Large intestine (tissue), 3 donors: ENCODE data around the gene WDR12. TPM values are rescaled to one million over a fixed set of nuclear protein-coding genes. Genes with fewer than 3 reads are reported as not detected.
"Not testable (repeated sequence)": the region's sequence is repeated elsewhere in the genome, so short reads cannot be mapped to it uniquely, and the experiment has no call there.

Experiments
- DNase-seq, 2 donors: peaks; one replicate each; pipeline versions ENCODE4 v3.0.0 to v3.0.0-alpha.2; 2013
- H3K27ac ChIP-seq: one replicate; pipeline ENCODE4 v1.5.1; 2013; ENCODE audit warnings: low read length
- H3K27me3 ChIP-seq: 2 replicates; pipeline ENCODE4 v1.6.1; 2013; ENCODE audit warnings: low read length; ENCODE audit not compliant: control insufficient read depth, insufficient read depth
- H3K36me3 ChIP-seq: 2 replicates; pipeline ENCODE4 v1.6.1; 2013; ENCODE audit warnings: low read length; ENCODE audit not compliant: control insufficient read depth, insufficient read depth
- H3K4me1 ChIP-seq: one replicate; pipeline ENCODE4 v1.6.1; 2013; ENCODE audit warnings: low read length; ENCODE audit not compliant: control insufficient read depth, insufficient read depth
- H3K4me3 ChIP-seq: one replicate; pipeline ENCODE4 v1.5.1; 2013; ENCODE audit warnings: low read length
- H3K9me3 ChIP-seq: one replicate; pipeline ENCODE4 v1.6.1; 2013; ENCODE audit warnings: mild to moderate bottlenecking, low read depth, low read length, moderate library complexity; ENCODE audit not compliant: control insufficient read depth
- WGBS: methylation state at CpG from one replicate; pipeline ENCODE4 v1.1.5; 2013; ENCODE audit warnings: low lambda C conversion rate; ENCODE audit not compliant: insufficient coverage; 5-methylcytosine and 5-hydroxymethylcytosine counted together
- polyA plus RNA-seq: library from polyadenylated mRNA; unstranded; fragments of 120-200 nt; gene quantifications from one replicate; pipeline ENCODE4 v1.2.1, GENCODE V29; 2013

The WDR12 gene
- polyA plus RNA-seq, 1 donor: 90.8 TPM

DNA sequence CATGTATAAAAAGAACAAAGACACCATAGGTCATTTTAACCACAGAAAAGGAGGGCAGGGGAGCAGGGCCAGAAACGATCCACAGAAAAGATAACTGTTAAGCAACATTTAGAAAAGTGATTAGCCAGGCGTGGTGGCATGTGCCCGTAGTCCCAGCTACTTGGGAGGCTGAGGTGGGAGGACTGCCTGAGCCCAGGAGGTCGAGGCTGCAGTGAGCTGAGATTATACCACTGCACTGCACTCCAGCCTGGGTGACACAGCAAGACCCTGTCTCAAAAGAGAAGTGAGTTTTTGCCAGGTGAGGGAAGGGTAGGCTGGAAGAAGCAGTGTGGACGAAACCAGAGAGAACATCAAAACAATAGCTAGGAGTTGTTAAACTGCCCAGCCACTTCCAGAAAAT, 3.3 kb downstream of the WDR12 start:
- Histone ChIP-seq H3K4me1 (no peaks in the 10 kb centered on the region), H3K9me3 (peaks cover 6% of the 10 kb centered on the region), H3K27me3 (no peaks in the 10 kb centered on the region), H3K4me3 (no peak overlapping the region), H3K27ac (no peak overlapping the region), H3K36me3 (peaks cover 11% of the 10 kb centered on the region)
- no peak for DNase-seq
- WGBS: 100% methylated on average over 1 of the region's 5 CpGs

DNA sequence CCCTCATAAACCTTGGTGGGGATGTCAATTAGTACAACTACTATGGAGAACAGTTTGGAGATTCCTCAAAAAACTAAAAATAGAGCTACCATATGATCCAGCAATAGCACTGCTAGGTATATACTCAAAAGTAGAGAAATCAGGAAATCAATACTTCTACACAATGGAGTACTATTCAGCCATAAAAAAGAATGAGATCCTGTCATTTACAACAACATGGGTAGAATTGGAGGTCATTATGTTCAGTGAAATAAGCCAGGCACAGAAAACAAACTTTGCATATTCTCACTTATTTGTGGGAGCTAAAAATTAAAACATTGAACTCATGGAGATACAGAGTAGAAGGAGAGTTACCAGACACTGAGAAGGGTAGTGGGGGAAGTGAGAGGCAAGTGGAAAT, 6.0 kb downstream of the WDR12 start:
- H3K9me3 ChIP-seq, H3K4me1 ChIP-seq, H3K4me3 ChIP-seq, DNase-seq, H3K27me3 ChIP-seq, H3K27ac ChIP-seq: not testable (repeated sequence)
- H3K36me3 ChIP-seq: peaks cover 15% of the 10 kb centered on the region

DNA sequence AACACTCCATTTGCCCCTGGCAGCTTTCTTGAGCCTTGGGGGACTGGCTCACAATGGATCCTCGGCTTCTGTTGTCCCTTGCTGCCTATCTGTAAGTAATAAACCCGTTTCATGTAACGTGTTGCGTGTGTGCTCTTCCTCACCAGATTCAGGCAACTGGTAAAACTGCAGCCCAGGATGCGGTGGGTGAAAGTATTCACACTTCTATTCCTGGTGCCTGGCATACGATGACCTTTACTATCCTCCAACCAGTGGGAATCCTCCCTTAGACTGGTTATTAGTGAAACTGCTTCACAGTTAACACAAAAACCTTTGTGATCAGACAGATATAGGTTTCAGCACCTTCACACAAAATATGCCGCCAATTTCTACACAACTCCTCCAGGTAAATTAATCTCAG, 26.3 kb downstream of the WDR12 start:
- WGBS: no CpG with 5 or more reads among the region's 7 CpGs
- H3K9me3 ChIP-seq: no peaks in the 10 kb centered on the region
- no peak overlapping the region for H3K4me3 ChIP-seq
- H3K4me1 ChIP-seq: no peaks in the 10 kb centered on the region
- peaks cover 54% of the 10 kb centered on the region for H3K36me3 ChIP-seq
- H3K27me3 ChIP-seq: no peaks in the 10 kb centered on the region
- DNase-seq: no peak
- no peak overlapping the region for H3K27ac ChIP-seq

DNA sequence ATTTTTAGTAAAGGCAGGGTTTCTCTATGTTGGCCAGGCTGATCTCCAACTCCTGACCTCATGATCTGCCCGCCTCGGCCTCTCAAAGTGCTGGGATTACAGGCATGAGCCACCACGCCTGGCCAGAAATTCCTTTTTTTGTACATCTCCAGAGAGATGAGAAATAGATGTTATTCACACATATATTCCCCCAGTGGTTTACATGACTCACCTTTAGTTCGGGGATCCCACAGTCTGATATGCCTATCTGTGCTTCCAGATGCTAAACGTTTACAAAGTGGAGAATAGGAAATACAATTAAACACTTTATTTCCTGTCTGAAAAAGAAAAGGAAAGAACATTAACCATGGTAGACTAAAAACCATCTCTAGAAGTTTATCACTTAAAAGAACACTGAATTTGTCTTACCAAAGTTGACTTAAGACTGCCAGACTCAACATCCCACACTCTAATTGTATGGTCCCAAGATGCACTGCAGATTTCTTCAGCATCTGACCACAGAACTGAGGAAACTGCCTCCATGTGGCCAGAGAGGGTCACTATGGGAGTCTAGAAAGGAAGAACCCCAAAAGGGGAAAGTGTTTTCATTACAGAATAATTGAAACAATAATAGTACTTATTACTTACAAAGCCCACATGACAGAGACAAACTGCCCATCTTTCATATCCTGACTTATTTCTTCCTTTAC, 27.3 kb downstream of the WDR12 start:
- Histone ChIP-seq H3K27me3 (no peaks in the 10 kb centered on the region), H3K9me3 (no peaks in the 10 kb centered on the region), H3K36me3 (peaks cover 52% of the 10 kb centered on the region), H3K27ac (no peak overlapping the region), H3K4me3 (no peak overlapping the region), H3K4me1 (no peaks in the 10 kb centered on the region)
- no peak for DNase-seq
- WGBS: no CpG with 5 or more reads among the region's 5 CpGs

DNA sequence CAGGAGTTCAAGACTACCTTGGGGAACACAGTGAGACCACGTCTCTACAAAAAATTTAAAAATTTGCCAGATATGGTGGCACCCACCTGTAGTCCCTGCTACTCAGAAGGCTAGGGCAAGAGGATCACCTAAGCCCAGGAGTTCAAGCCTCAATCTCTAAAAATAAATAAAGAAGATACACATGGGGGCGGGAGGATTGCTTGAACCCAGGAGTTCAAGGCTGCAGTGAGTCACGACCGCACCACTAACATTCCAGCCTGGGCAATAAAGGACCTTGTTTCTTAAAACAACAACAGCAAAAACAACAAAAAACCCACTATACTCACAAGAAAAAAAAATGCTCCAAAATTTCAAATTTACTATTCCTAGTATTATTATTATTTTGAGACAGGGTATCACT, 29.9 kb downstream of the WDR12 start:
- no peak for DNase-seq
- H3K9me3 ChIP-seq: no peaks in the 10 kb centered on the region
- no CpG with 5 or more reads among the region's 4 CpGs for WGBS
- no peaks in the 10 kb centered on the region for H3K27me3 ChIP-seq
- H3K4me3 ChIP-seq: no peak overlapping the region
- H3K36me3 ChIP-seq: peaks cover 48% of the 10 kb centered on the region
- no peak overlapping the region for H3K27ac ChIP-seq
- no peaks in the 10 kb centered on the region for H3K4me1 ChIP-seq

DNA sequence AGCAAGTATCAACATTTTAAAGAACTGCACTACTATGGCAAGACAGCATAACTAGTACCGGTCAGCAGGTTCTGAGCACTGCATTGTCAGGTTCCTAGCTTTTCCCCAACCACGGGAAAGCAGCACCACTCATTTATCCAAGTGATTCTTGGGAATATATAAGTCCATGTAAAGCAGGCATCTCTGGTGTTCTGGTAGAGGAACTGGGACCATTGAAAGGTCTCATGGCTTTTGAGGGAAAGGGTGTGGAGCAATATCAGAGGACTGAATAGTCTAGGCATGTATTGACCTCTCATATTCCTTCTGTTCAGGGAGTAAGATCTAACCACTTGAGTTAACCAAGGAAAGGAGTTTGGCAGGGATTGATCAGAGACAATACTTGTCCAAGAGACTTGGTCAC, 33.8 kb downstream of the WDR12 start:
- Histone ChIP-seq H3K4me3 (no peak overlapping the region), H3K4me1 (no peaks in the 10 kb centered on the region)
- WGBS: no CpG with 5 or more reads among the region's 2 CpGs

DNA sequence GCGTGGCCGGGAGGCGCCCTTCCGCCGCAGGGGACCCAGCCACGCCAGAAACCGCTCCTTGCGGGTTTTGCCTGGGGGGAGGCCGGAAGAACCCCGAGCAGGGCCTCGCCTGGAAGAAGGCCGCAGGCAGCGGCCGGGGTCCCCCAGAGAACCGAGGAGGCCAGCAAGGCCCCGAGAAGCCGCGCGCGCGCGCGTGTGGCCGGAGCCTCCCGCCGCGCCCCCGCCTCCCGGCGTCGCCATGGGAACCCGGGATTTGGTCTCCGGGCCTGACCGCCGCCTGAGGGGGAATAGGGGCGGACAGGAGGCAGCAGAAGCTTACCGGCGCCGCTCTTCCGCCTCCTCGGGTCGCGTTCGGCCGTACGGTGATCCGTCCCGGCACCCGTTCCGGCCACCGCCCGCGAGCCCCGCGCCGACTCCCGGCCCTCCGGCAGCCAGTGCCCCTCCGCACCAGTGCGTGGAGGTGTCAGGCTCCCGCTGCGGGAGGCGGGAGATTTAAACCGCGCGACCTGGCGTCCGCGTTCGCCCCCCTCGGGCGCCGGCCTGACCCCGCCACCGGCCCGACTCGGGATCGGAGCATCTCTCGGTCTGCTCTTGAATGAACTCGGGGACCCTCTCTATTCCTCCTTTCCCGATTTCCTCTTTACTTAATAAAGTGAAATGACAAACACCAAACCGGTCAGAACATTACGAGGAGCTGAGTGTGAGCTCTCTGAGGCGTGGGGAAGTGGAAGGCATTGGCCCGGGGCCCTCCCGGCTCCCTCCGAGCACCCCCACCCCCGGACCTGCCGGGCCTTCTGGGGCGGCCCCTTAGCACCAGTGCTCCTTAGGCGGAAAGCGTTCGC, 40.0 kb downstream of the WDR12 start, which contains the start of gene ICA1L:
TSS of gene ICA1L (minus strand) at position 467 of the 842 bp plus-strand sequence. CDS start 42,757 bp downstream, outside the sequence.
- Histone ChIP-seq H3K27ac (peak within 1 kb of the TSS; percentile 76), H3K4me3 (peak within 1 kb of the TSS; percentile 64), H3K27me3 (no peaks in the 10 kb centered on the region), H3K4me1 (no peaks in the 10 kb centered on the region), H3K36me3 (no peaks in the 10 kb centered on the region), H3K9me3 (no peaks in the 10 kb centered on the region)
- WGBS: no CpG with 5 or more reads among the region's 93 CpGs
- DNase-seq: peak; percentile 33 to 75

More for the DNA sequence above, 33.8 kb downstream of the WDR12 start:
- Histone ChIP-seq H3K9me3 (no peaks in the 10 kb centered on the region), H3K36me3 (peaks cover 25% of the 10 kb centered on the region), H3K27me3 (no peaks in the 10 kb centered on the region), H3K27ac (no peak overlapping the region)
- no peak for DNase-seq

DNA sequence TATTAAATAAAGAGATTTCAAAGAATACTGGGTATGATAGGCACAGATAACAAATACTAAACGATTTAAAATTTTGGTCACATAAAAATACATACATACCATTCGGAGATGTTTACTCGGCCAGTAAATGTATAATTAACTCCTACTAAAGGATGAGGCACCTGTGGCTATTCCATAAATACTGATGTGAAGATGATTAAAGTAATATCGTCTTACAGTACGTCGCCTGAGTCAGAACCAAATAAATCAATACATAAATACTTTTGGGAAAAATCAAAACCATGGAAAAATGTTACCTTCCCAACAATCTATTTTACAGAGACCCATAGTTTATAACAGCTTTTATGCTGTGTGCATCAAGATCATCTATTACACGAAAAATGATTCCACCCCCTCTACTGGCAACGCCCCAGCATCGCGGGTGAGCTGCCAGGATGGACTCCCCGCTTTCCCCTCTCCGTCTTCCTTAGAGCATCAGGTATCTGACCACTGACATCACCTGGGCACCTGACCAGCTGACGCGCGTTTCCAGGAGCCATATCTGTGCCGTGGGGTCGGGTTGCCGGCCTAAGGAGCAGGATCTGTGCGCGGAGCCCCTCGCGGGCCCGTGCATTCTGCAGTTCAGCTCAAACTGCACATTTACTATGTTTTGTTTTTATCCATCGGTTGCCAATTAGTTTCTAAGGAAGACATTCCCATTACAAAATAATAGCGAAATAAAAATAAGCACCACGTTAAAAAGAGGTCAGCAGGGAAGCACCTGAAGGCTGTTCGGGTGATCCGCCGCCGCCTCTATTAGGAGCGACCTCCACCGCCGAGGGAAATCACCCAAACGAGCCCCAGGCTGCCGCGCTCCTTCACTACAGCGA, 40.8 kb downstream of the WDR12 start:
- WGBS: 0% methylated on average over 3 of the region's 37 CpGs
- Histone ChIP-seq H3K4me3 (peak overlapping the region; percentile 64), H3K9me3 (no peaks in the 10 kb centered on the region), H3K4me1 (no peaks in the 10 kb centered on the region), H3K27me3 (no peaks in the 10 kb centered on the region), H3K36me3 (no peaks in the 10 kb centered on the region), H3K27ac (peak overlapping the region; percentile 76)
- peak; percentile 69 to 79 for DNase-seq

DNA sequence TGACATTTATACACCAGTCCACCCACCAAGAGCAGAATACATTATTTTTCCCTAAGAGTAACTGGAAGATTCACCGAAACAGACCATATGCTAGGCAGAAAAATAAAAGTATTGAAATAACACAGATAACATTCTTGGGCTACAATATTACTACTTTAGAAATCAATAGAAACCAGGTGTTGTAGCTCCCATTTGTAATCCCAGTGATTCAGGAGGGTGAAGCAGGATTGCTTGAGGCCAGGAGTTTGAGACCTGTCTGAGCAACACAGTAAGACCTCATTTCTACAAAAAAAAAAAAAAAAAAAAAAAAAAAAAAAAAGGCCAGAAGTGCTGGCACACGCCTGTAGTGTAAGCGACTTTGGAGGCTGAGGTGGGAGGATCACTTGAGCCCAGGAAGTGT, 49.5 kb downstream of the WDR12 start:
- H3K9me3 ChIP-seq: no peaks in the 10 kb centered on the region
- no peak for DNase-seq
- no CpG with 5 or more reads among the region's 3 CpGs for WGBS
- no peak overlapping the region for H3K4me3 ChIP-seq
- H3K27ac ChIP-seq: no peak overlapping the region
- H3K36me3 ChIP-seq: no peaks in the 10 kb centered on the region
- no peaks in the 10 kb centered on the region for H3K27me3 ChIP-seq
- H3K4me1 ChIP-seq: no peaks in the 10 kb centered on the region

DNA sequence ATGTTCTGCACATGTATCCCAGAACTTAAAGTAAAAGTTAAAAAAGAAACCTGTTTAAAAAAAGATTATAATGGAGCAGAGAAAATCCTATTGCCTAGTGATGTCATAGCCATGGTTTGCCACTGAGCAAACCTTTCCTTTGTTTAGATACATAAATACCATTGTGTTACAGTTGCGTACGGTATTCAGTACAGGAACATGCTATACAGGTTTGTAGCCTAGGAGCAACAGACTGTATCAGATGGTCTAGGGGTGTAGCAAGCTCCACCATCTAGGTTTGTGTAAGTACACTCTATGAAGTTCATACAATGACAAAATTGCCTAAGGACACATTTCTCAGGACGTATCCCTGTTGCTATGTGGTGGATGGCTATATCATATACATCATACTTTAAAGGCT, 52.9 kb downstream of the WDR12 start:
- no peaks in the 10 kb centered on the region for H3K4me1 ChIP-seq
- WGBS: no CpG with 5 or more reads among the region's 3 CpGs
- no peak overlapping the region for H3K4me3 ChIP-seq
- H3K27ac ChIP-seq: no peak overlapping the region
- H3K36me3 ChIP-seq: no peaks in the 10 kb centered on the region
- no peaks in the 10 kb centered on the region for H3K9me3 ChIP-seq
- H3K27me3 ChIP-seq: no peaks in the 10 kb centered on the region
- no peak for DNase-seq
